Measurements from ENCODE around the gene UBA6.

The UBA6 gene

DNA sequence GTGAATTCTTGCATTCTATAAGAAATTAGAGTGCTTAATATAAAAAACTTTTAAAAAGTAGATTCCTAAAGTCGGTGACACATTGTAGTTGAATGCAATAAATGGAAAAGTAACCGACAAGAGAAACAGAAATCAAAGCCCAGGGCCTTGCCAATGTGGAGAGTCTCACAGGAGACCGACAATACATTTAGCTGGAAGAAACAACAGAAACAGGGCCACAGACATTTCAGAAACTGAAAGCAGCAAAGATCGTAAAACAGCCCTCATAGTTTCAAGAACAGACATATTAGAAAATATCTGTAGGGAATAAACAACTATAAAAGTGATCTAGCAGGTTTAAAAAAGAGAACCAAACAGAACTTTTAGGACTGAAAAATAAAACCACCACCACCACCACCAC lies 92.9 kb downstream of the UBA6 start:
- Histone ChIP-seq H3K9me3 (ENCODE audit: control insufficient read depth, insufficient read depth, low read length) (peaks cover 4% of the 10 kb centered on the region; the same call in 1 of the 2 replicates), H3K4me3 (ENCODE audit: low read length) (no peak overlapping the region), H3K27ac (ENCODE audit: low read depth, low read length) (no peak overlapping the region), H3K4me2 (ENCODE audit: low read length) (no peak overlapping the region), H3K27me3 (ENCODE audit: control insufficient read depth, low read length) (no peaks in the 10 kb centered on the region), H3K79me2 (ENCODE audit: control insufficient read depth, low read length) (no peaks in the 10 kb centered on the region), H3F3A (ENCODE audit: control insufficient read depth, insufficient read depth) (peaks cover 26% of the 10 kb centered on the region), H4K20me1 (ENCODE audit: control insufficient read depth, insufficient read depth, low read depth, low read length) (no peaks in the 10 kb centered on the region), H3K4me1 (ENCODE audit: control insufficient read depth, low read length) (no peaks in the 10 kb centered on the region), H3K36me3 (ENCODE audit: control insufficient read depth, low read length) (peaks cover 67% of the 10 kb centered on the region), H3K9me2 (replicated peaks; ENCODE audit: control insufficient read depth, low read length) (no peaks in the 10 kb centered on the region)
- TF ChIP-seq, protein P1, sequence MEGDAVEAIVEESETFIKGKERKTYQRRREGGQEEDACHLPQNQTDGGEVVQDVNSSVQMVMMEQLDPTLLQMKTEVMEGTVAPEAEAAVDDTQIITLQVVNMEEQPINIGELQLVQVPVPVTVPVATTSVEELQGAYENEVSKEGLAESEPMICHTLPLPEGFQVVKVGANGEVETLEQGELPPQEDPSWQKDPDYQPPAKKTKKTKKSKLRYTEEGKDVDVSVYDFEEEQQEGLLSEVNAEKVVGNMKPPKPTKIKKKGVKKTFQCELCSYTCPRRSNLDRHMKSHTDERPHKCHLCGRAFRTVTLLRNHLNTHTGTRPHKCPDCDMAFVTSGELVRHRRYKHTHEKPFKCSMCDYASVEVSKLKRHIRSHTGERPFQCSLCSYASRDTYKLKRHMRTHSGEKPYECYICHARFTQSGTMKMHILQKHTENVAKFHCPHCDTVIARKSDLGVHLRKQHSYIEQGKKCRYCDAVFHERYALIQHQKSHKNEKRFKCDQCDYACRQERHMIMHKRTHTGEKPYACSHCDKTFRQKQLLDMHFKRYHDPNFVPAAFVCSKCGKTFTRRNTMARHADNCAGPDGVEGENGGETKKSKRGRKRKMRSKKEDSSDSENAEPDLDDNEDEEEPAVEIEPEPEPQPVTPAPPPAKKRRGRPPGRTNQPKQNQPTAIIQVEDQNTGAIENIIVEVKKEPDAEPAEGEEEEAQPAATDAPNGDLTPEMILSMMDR (IDR thresholded peaks at IDR 0.05; ENCODE audit: low read depth, low read length, poor library complexity, severe bottlenecking): no peak
- TF ChIP-seq EZH2phosphoT487 (IDR thresholded peaks at IDR 0.05; ENCODE audit: borderline replicate concordance, low read length): no peak

DNA sequence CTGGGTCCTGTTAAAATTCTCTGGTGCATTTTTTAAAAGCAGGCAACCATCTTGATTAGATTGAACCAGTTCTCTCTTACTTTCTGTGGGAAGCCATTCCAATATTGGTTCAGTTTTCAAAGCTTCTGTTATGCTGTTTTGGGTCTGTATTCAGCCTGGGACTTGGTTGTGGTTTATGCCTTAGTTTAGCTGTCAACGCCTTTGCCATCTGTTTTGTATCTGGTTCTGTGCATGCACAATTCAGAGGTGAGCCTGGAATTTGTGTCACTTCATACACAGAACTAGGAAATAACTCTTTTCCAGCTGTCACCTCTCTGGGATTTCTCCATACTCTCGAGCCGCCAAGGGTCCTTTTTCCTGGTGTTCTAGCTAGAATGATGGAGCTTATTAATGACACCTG lies 96.2 kb downstream of the UBA6 start:
- peaks cover 92% of the 10 kb centered on the region for H3K36me3 ChIP-seq (ENCODE audit: control insufficient read depth, low read length)
- TF ChIP-seq, protein P1 (IDR thresholded peaks at IDR 0.05; ENCODE audit: low read depth, low read length, poor library complexity, severe bottlenecking): no peak
- TF ChIP-seq EZH2phosphoT487 (IDR thresholded peaks at IDR 0.05; ENCODE audit: borderline replicate concordance, low read length): no peak

DNA sequence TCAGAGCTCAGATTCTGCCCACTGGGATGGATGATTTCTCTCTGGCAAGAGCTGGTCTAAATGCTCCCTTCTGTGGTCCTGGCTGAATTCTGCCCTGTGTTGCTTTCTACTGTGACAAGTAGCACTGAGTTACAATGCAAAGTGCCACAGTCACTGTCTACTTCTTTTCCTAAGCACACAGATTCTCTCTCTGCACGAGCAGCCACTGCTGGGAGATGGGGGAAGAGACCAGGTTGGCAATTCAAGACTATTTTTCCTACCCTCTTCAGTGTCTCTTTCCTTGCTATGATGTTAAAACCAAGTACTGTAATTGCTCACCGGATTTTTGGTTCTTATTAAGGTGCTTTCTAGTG lies 97.0 kb downstream of the UBA6 start:
- no peaks in the 10 kb centered on the region for H3K9me2 ChIP-seq (replicated peaks; ENCODE audit: control insufficient read depth, low read length)
- H3K27me3 ChIP-seq (ENCODE audit: control insufficient read depth, low read length): no peaks in the 10 kb centered on the region
- no peak overlapping the region for H3K27ac ChIP-seq (ENCODE audit: low read depth, low read length)
- peaks cover 15% of the 10 kb centered on the region for H3K79me2 ChIP-seq (ENCODE audit: control insufficient read depth, low read length)
- H3K4me3 ChIP-seq (ENCODE audit: low read length): no peak overlapping the region
- TF ChIP-seq, protein P1 (IDR thresholded peaks at IDR 0.05; ENCODE audit: low read depth, low read length, poor library complexity, severe bottlenecking): no peak
- TF ChIP-seq EZH2phosphoT487 (IDR thresholded peaks at IDR 0.05; ENCODE audit: borderline replicate concordance, low read length): no peak
- H3K36me3 ChIP-seq (ENCODE audit: control insufficient read depth, low read length): peaks cover 93% of the 10 kb centered on the region
- no peaks in the 10 kb centered on the region for H4K20me1 ChIP-seq (ENCODE audit: control insufficient read depth, insufficient read depth, low read depth, low read length)
- H3K9me3 ChIP-seq (ENCODE audit: control insufficient read depth, insufficient read depth, low read length): no peaks in the 10 kb centered on the region
- H3K4me2 ChIP-seq (ENCODE audit: low read length): no peak overlapping the region
- H3K4me1 ChIP-seq (ENCODE audit: control insufficient read depth, low read length): no peaks in the 10 kb centered on the region
- peaks cover 13% of the 10 kb centered on the region for H3F3A ChIP-seq (ENCODE audit: control insufficient read depth, insufficient read depth)

More for the DNA sequence above, 96.2 kb downstream of the UBA6 start:
- Histone ChIP-seq H3K9me2 (replicated peaks; ENCODE audit: control insufficient read depth, low read length) (no peaks in the 10 kb centered on the region), H3K9me3 (ENCODE audit: control insufficient read depth, insufficient read depth, low read length) (peaks cover under 1% of the 10 kb centered on the region; the same call in 1 of the 2 replicates), H3K79me2 (ENCODE audit: control insufficient read depth, low read length) (peaks cover 10% of the 10 kb centered on the region), H4K20me1 (ENCODE audit: control insufficient read depth, insufficient read depth, low read depth, low read length) (no peaks in the 10 kb centered on the region), H3K4me1 (ENCODE audit: control insufficient read depth, low read length) (no peaks in the 10 kb centered on the region), H3K4me2 (ENCODE audit: low read length) (no peak overlapping the region), H3F3A (ENCODE audit: control insufficient read depth, insufficient read depth) (peaks cover 13% of the 10 kb centered on the region), H3K4me3 (ENCODE audit: low read length) (no peak overlapping the region), H3K27me3 (ENCODE audit: control insufficient read depth, low read length) (no peaks in the 10 kb centered on the region), H3K27ac (ENCODE audit: low read depth, low read length) (no peak overlapping the region)

Data from DOHH2 (cell line).